HG03432 (cell line): ENCODE measurements around the gene NFIB.

Experiments
- ATAC-seq: cut with Tn5 transposase; IDR thresholded peaks from one replicate; pipeline ENCODE4 v1.9.1; 2021; ENCODE audit warnings: mild to moderate bottlenecking, moderate library complexity; ENCODE audit not compliant: unreplicated experiment

The NFIB gene

GRCh38 chr9:14192556-14192955, 121.4 kb downstream of the NFIB start:
- ATAC-seq, result no peak

GRCh38 chr9:14191512-14191911, 122.4 kb downstream of the NFIB start:
- no peak for ATAC-seq

- ATAC-seq, result no peak
These were observed 123.7 kb downstream of the NFIB start for GRCh38 chr9:14190240-14190639.

- ATAC-seq, result no peak
These were observed 124.4 kb downstream of the NFIB start for GRCh38 chr9:14189578-14189977.

- no peak for ATAC-seq
These were observed 124.8 kb downstream of the NFIB start for GRCh38 chr9:14189146-14189545.

- no peak for ATAC-seq
These were observed 125.4 kb downstream of the NFIB start for GRCh38 chr9:14188538-14188937.

GRCh38 chr9:14188011-14188410, 125.9 kb downstream of the NFIB start:
- no peak for ATAC-seq

GRCh38 chr9:14186096-14186495, 127.8 kb downstream of the NFIB start:
- no peak for ATAC-seq

GRCh38 chr9:14185016-14185415, 128.9 kb downstream of the NFIB start:
- no peak for ATAC-seq

- ATAC-seq, result no peak
These were observed 130.9 kb downstream of the NFIB start for GRCh38 chr9:14183001-14183400.

- no peak for ATAC-seq
These were observed 132.9 kb downstream of the NFIB start for GRCh38 chr9:14180960-14181537.

- ATAC-seq, result no peak
These were observed 133.6 kb downstream of the NFIB start for GRCh38 chr9:14180093-14180959.

GRCh38 chr9:14179449-14179848, 134.5 kb downstream of the NFIB start:
- ATAC-seq, result no peak

- ATAC-seq, result no peak
These were observed 138.2 kb downstream of the NFIB start for GRCh38 chr9:14175778-14176177.

GRCh38 chr9:14173713-14174112, 140.2 kb downstream of the NFIB start:
- no peak for ATAC-seq

- peak; percentile 95 for ATAC-seq
These were observed 142.9 kb downstream of the NFIB start for GRCh38 chr9:14170973-14171596.

- ATAC-seq, result no peak
These were observed 143.5 kb downstream of the NFIB start for GRCh38 chr9:14170392-14170931.

GRCh38 chr9:14168381-14168780, 145.6 kb downstream of the NFIB start:
- ATAC-seq, result no peak

GRCh38 chr9:14165376-14166035, 148.4 kb downstream of the NFIB start:
- ATAC-seq, result no peak

- ATAC-seq, result no peak
These were observed 149.0 kb downstream of the NFIB start for GRCh38 chr9:14164908-14165307.
